Neural crest cell (in vitro differentiated cells): Measurements from ENCODE around the gene TET3. TPM values are rescaled to one million over a fixed set of nuclear protein-coding genes. Genes with fewer than 3 reads are reported as not detected.

Experiments
- DNase-seq: peaks from one replicate; pipeline ENCODE4 v3.0.0; 2021; ENCODE audit warnings: low read depth, mixed read lengths, low spot score
- H3K27ac Mint-ChIP-seq: one replicate; pipeline ENCODE4 v1.8.0; 2021; ENCODE audit warnings: mild to moderate bottlenecking, mixed read lengths; ENCODE audit not compliant: unreplicated experiment
- H3K27me3 Mint-ChIP-seq: 2 replicates; pipeline ENCODE4 v1.8.0; 2021; ENCODE audit warnings: low read depth, mild to moderate bottlenecking, mixed read lengths
- H3K36me3 Mint-ChIP-seq: 2 replicates; pipeline ENCODE4 v1.8.0; 2021; ENCODE audit warnings: low read depth, mild to moderate bottlenecking, mixed read lengths
- H3K4me1 Mint-ChIP-seq: 2 replicates; pipeline ENCODE4 v1.8.0; 2021; ENCODE audit warnings: mixed read lengths
- H3K4me3 Mint-ChIP-seq: one replicate; pipeline ENCODE4 v1.8.0; 2021; ENCODE audit warnings: mild to moderate bottlenecking, mixed read lengths
- H3K9me3 Mint-ChIP-seq: 2 replicates; pipeline ENCODE4 v1.8.0; 2021; ENCODE audit warnings: mixed read lengths
- total RNA-seq: library from RNA; stranded (reverse); gene quantifications from 2 replicates; pipeline ENCODE4 v1.2.1, GENCODE V29; 2021
- TF ChIP-seq, protein P1 (sequence below): fragments of 200-600 bp; sonication (generic); conservative IDR thresholded peaks from 2 replicates; pipeline ENCODE4 v1.5.0; 2021; ENCODE audit warnings: antibody characterized with exemption, mild to moderate bottlenecking

Gene TET3
- total RNA-seq, 1 donor from 2014 or later: 30.3 TPM

DNA sequence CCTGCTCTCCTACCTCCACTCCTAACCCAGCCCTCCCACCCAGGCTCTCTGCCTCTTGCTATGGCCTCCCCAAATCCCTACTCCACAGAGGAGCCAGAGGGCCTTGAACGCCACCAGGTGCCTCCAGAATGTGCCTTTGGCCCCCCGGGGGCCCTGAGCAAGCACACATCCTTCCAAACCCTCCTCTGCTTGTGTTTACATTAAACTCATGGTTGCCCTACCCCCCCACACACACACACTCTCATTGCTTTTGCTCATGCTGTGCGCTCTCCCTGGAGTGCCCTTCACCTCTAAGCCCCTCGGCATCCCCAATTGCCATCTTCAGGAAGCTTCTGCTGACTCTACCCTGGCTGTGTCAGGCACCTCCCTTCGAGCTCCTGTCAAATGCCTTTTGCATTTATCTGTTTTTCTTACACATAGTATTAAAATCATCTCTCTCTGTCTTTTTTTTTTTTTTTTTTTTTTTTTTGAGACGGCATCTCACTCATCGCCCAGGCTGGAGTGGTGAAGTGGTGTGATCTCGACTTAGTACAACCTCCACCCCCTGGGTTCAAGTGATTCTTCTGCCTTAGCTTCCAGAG lies 16.3 kb upstream of the TET3 start:
- no peak overlapping the region for H3K4me3 Mint-ChIP-seq
- H3K27ac Mint-ChIP-seq: no peak overlapping the region
- no peaks in the 10 kb centered on the region for H3K9me3 Mint-ChIP-seq
- no peak for DNase-seq
- H3K27me3 Mint-ChIP-seq: peaks cover 6% of the 10 kb centered on the region
- TF ChIP-seq, protein P1, sequence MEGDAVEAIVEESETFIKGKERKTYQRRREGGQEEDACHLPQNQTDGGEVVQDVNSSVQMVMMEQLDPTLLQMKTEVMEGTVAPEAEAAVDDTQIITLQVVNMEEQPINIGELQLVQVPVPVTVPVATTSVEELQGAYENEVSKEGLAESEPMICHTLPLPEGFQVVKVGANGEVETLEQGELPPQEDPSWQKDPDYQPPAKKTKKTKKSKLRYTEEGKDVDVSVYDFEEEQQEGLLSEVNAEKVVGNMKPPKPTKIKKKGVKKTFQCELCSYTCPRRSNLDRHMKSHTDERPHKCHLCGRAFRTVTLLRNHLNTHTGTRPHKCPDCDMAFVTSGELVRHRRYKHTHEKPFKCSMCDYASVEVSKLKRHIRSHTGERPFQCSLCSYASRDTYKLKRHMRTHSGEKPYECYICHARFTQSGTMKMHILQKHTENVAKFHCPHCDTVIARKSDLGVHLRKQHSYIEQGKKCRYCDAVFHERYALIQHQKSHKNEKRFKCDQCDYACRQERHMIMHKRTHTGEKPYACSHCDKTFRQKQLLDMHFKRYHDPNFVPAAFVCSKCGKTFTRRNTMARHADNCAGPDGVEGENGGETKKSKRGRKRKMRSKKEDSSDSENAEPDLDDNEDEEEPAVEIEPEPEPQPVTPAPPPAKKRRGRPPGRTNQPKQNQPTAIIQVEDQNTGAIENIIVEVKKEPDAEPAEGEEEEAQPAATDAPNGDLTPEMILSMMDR: no peak
- H3K4me1 Mint-ChIP-seq: peaks cover 12% of the 10 kb centered on the region
- H3K36me3 Mint-ChIP-seq: no peaks in the 10 kb centered on the region

GRCh38 chr2:73969356-73969755 lies 15.4 kb upstream of the TET3 start:
- DNase-seq: no peak
- no peak overlapping the region for H3K27ac Mint-ChIP-seq
- TF ChIP-seq, protein P1: no peak
- H3K27me3 Mint-ChIP-seq: peaks cover 6% of the 10 kb centered on the region
- no peaks in the 10 kb centered on the region for H3K9me3 Mint-ChIP-seq
- H3K4me1 Mint-ChIP-seq: peaks cover 12% of the 10 kb centered on the region
- no peaks in the 10 kb centered on the region for H3K36me3 Mint-ChIP-seq
- H3K4me3 Mint-ChIP-seq: no peak overlapping the region

GRCh38 chr2:73970141-73970803 lies 14.4 kb upstream of the TET3 start:
- H3K9me3 Mint-ChIP-seq: no peaks in the 10 kb centered on the region
- H3K36me3 Mint-ChIP-seq: no peaks in the 10 kb centered on the region
- H3K27ac Mint-ChIP-seq: no peak overlapping the region
- peaks cover 6% of the 10 kb centered on the region for H3K27me3 Mint-ChIP-seq
- no peak overlapping the region for H3K4me3 Mint-ChIP-seq
- TF ChIP-seq, protein P1: no peak
- no peak for DNase-seq
- peaks cover 12% of the 10 kb centered on the region for H3K4me1 Mint-ChIP-seq

DNA sequence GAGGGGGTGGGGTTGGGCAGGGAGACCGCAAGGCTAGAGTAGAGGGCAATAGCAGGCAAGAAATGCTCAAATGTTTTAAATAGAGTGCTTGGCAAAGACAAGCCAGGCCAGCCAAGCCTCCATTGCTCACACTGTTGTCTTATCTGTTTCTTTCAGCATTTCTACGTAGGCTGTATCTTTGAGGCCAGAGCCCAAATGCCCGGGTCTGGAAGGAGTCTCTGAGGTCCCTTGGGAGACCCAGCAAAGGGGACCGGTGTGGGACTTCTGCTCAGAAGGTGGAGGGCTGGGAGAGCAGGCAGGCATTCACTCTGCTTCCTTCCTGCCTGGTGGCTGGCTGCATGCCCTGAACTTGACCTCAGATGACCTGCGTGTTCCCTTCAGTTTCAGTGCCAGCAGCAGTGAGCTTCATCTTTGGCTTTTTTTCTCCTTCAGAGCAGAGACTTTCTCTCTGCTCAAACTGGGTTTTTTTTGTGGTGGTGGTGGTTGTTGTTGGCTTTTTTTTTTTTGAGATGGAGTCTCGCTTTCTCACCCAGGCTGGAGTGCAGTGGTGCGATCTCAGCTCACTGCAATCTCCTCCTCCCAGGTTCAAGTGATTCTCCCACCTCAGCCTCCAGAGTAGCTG lies 13.7 kb upstream of the TET3 start:
- no peaks in the 10 kb centered on the region for H3K9me3 Mint-ChIP-seq

DNA sequence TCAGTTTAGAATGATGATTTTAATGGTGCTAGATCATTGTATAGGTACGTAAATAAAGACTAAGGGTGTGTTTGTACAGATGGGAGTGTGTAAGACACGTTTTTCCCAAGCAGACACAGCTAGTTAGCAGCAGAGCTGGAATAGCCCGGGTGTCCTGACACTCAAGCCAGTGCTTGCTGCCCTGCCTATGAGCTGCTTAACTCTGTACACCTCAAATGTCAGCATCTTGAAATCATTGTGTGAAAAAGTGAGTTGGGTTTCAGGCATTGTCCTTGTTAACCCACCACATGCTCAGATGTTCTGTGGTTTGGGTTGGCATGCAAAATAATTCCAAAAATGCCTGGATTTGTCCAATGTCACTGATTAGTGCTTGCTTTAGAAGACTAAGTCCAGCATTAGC lies 13.0 kb upstream of the TET3 start:
- H3K36me3 Mint-ChIP-seq: no peaks in the 10 kb centered on the region

More for the DNA sequence above, 13.7 kb upstream of the TET3 start:
- no peak overlapping the region for H3K4me3 Mint-ChIP-seq
- peaks cover 12% of the 10 kb centered on the region for H3K4me1 Mint-ChIP-seq
- no peak for DNase-seq
- peaks cover 6% of the 10 kb centered on the region for H3K27me3 Mint-ChIP-seq
- no peaks in the 10 kb centered on the region for H3K36me3 Mint-ChIP-seq
- no peak overlapping the region for H3K27ac Mint-ChIP-seq
- TF ChIP-seq, protein P1: no peak

More for the DNA sequence above, 13.0 kb upstream of the TET3 start:
- no peak for DNase-seq
- no peaks in the 10 kb centered on the region for H3K9me3 Mint-ChIP-seq
- H3K4me1 Mint-ChIP-seq: peaks cover 12% of the 10 kb centered on the region
- TF ChIP-seq, protein P1: no peak
- H3K27me3 Mint-ChIP-seq: peaks cover 6% of the 10 kb centered on the region
- no peak overlapping the region for H3K27ac Mint-ChIP-seq
- no peak overlapping the region for H3K4me3 Mint-ChIP-seq
